Endothelial cell of umbilical vein (primary cell): Measurements from ENCODE around the gene CLDN19.

Experiments used
- CTCF ChIP-seq, 2 donors: IDR thresholded peaks; 1 replicate in 1 of 2; 2 replicates in 1 of 2; pipeline ENCODE4 v1.5.1; 2011; ENCODE audit warnings: low read length in 2 of 2, mild to moderate bottlenecking in 2 of 2, moderate library complexity in 2 of 2, control low read depth in 1 of 2, inconsistent platforms in 1 of 2, low read depth in 1 of 2; ENCODE audit not compliant: insufficient read depth in 1 of 2; ENCODE audit errors: extremely low read depth in 1 of 2
- EZH2 ChIP-seq: IDR thresholded peaks from 2 replicates; pipeline ENCODE4 v1.6.1; 2012; ENCODE audit warnings: borderline replicate concordance, low read depth, mild to moderate bottlenecking, moderate library complexity, low read length, inconsistent platforms; ENCODE audit not compliant: severe bottlenecking
- MAX ChIP-seq: IDR thresholded peaks from 2 replicates; pipeline ENCODE4 v1.6.1; 2011; ENCODE audit not compliant: insufficient read depth, insufficient read length
- MYC ChIP-seq: IDR thresholded peaks from one replicate; pipeline ENCODE4 v1.6.1; 2011; ENCODE audit warnings: mild to moderate bottlenecking, low read depth, low read length
- POLR2A ChIP-seq: IDR thresholded peaks from 2 replicates; pipeline ENCODE4 v1.6.1; 2012; ENCODE audit warnings: low read depth, mild to moderate bottlenecking, control low read depth, low read length

GRCh38 chr1:42759114-42759513 lies 19.1 kb upstream of the CLDN19 start:
- TF ChIP-seq POLR2A, result no peak
- TF ChIP-seq CTCF (IDR thresholded peaks at IDR 0.05; ENCODE audit: extremely low read depth in 1 of 2, insufficient read depth in 1 of 2, low read depth in 1 of 2, low read length in 2 of 2), result no peak
- no peak for TF ChIP-seq MYC
- TF ChIP-seq MAX, result no peak
- TF ChIP-seq EZH2, result no peak
